ENCODE measurements around the gene RNU6-1.

- TF ChIP-seq CTCF (IDR thresholded peaks at IDR 0.05) (no peak), POLR2A (IDR thresholded peaks at IDR 0.05) (no peak), POLR2AphosphoS5 (IDR thresholded peaks at IDR 0.05) (no peak)
Measured at GRCh38 chr15:67820992-67821783, 18.7 kb downstream of the RNU6-1 start.

Data from breast epithelium (tissue), 3 donors.